Smooth muscle cell (in vitro differentiated cells): ENCODE measurements around the gene PPP2R5D. TPM values are rescaled to one million over a fixed set of nuclear protein-coding genes. Genes with fewer than 3 reads are reported as not detected.
A peak's percentile ranks its signal among the peaks of the same experiment; 100 is the strongest.

Experiments used
- DNase-seq: peaks from one replicate; lab custom pipeline; 2025; ENCODE audit not compliant: unreplicated experiment; lab: John Stamatoyannopoulos, UW
- H2AFZ ChIP-seq: fragments of 200-600 bp; sonication (generic); 2 replicates; pipeline ENCODE4 v1.6.0; 2016; ENCODE audit warnings: antibody characterized with exemption, low read depth, mild to moderate bottlenecking
- H3F3A ChIP-seq: fragments of 200-600 bp; sonication (generic); 2 replicates; pipeline ENCODE4 v1.6.0; 2017; ENCODE audit warnings: antibody characterized with exemption, low read depth
- H3K27ac ChIP-seq: fragments of 200-600 bp; sonication (generic); 2 replicates; pipeline ENCODE4 v1.5.1; 2016; ENCODE audit warnings: low read depth, mild to moderate bottlenecking
- H3K27me3 ChIP-seq: fragments of 200-600 bp; sonication (generic); 2 replicates; pipeline ENCODE4 v1.6.1; 2016; ENCODE audit warnings: low read depth, mild to moderate bottlenecking
- H3K36me3 ChIP-seq: fragments of 200-600 bp; sonication (generic); 2 replicates; pipeline ENCODE4 v1.5.1; 2016; ENCODE audit warnings: low read depth
- H3K4me1 ChIP-seq: fragments of 200-600 bp; sonication (generic); 2 replicates; pipeline ENCODE4 v1.5.1; 2016; ENCODE audit warnings: low read depth
- H3K4me2 ChIP-seq: fragments of 200-600 bp; sonication (generic); 2 replicates; pipeline ENCODE4 v1.6.0; 2016; ENCODE audit warnings: mild to moderate bottlenecking
- H3K4me3 ChIP-seq: fragments of 200-600 bp; sonication (generic); 2 replicates; pipeline ENCODE4 v1.5.1; 2016; ENCODE audit warnings: mild to moderate bottlenecking
- H3K79me2 ChIP-seq: fragments of 200-600 bp; sonication (generic); 2 replicates; pipeline ENCODE4 v1.6.0; 2016; ENCODE audit warnings: low read depth, mild to moderate bottlenecking
- H3K9ac ChIP-seq: fragments of 200-600 bp; sonication (generic); 2 replicates; pipeline ENCODE4 v1.6.0; 2016; ENCODE audit warnings: low read depth
- H3K9me3 ChIP-seq: fragments of 200-600 bp; sonication (generic); replicated peaks from 2 replicates; pipeline ENCODE4 v1.5.1; 2016; ENCODE audit warnings: low read depth
- H4K20me1 ChIP-seq: fragments of 200-600 bp; sonication (generic); 2 replicates; pipeline ENCODE4 v1.6.0; 2016; ENCODE audit warnings: low read depth
- WGBS: methylation state at CpG from one replicate; pipeline ENCODE4 v1.1.7; 2016; ENCODE audit warnings: low lambda C conversion rate; 5-methylcytosine and 5-hydroxymethylcytosine counted together
- polyA plus RNA-seq: library from polyadenylated mRNA; unstranded; fragments of >200 nt; fragmentation: Nextera tagmentation; extraction: Ambion mirVana; gene quantifications from 2 replicates; pipeline ENCODE4 v1.2.1, GENCODE V29; 2016
- total RNA-seq: library from RNA; depleted of rRNA; stranded (reverse); fragments of >200 nt; gene quantifications from 2 replicates; pipeline ENCODE4 v1.2.3, GENCODE V29; 2014
- TF ChIP-seq, protein P1 (sequence below): fragments of 200-600 bp; sonication (generic); IDR thresholded peaks from 2 replicates; pipeline ENCODE4 v1.5.1; 2017; ENCODE audit warnings: borderline replicate concordance, mild to moderate bottlenecking, antibody characterized with exemption; ENCODE audit not compliant: insufficient read depth, poor library complexity, severe bottlenecking

PPP2R5D gene
- total and polyA plus RNA-seq, 2 experiments from 2014 or later, result 46.4 to 51.3 TPM

DNA sequence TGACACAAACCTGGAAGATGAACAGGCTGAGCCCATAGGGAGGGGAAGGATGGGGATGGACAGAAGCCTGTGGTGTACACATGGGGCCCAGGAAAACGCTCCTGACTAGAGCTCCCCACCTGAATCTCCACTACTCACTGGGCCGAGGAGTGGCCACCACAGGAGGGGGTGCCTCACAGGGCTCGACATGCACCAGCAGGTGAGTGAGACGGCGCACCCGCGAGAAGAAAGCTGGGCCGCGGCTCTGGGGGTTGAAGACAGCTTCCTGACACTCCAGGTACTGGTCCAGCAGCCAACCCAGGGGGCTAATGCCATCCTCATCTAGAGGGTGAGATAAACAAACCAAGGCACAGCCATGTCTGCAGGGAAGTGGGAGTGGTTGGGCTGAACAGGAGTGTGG is 58.9 kb downstream of the PPP2R5D start:
- Histone ChIP-seq H3K4me2 (no peak overlapping the region), H2AFZ (no peak overlapping the region), H3K27ac (no peak overlapping the region), H3K27me3 (no peaks in the 10 kb centered on the region), H3K36me3 (no peaks in the 10 kb centered on the region), H3K4me1 (no peaks in the 10 kb centered on the region), H3K9me3 (no peaks in the 10 kb centered on the region), H4K20me1 (no peaks in the 10 kb centered on the region), H3K4me3 (no peak overlapping the region), H3F3A (peaks cover 3% of the 10 kb centered on the region), H3K79me2 (no peaks in the 10 kb centered on the region), H3K9ac (no peak overlapping the region)
- 96% methylated on average over 9 of the region's 9 CpGs for WGBS
- no peak for DNase-seq
- TF ChIP-seq, protein P1, sequence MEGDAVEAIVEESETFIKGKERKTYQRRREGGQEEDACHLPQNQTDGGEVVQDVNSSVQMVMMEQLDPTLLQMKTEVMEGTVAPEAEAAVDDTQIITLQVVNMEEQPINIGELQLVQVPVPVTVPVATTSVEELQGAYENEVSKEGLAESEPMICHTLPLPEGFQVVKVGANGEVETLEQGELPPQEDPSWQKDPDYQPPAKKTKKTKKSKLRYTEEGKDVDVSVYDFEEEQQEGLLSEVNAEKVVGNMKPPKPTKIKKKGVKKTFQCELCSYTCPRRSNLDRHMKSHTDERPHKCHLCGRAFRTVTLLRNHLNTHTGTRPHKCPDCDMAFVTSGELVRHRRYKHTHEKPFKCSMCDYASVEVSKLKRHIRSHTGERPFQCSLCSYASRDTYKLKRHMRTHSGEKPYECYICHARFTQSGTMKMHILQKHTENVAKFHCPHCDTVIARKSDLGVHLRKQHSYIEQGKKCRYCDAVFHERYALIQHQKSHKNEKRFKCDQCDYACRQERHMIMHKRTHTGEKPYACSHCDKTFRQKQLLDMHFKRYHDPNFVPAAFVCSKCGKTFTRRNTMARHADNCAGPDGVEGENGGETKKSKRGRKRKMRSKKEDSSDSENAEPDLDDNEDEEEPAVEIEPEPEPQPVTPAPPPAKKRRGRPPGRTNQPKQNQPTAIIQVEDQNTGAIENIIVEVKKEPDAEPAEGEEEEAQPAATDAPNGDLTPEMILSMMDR, result no peak

DNA sequence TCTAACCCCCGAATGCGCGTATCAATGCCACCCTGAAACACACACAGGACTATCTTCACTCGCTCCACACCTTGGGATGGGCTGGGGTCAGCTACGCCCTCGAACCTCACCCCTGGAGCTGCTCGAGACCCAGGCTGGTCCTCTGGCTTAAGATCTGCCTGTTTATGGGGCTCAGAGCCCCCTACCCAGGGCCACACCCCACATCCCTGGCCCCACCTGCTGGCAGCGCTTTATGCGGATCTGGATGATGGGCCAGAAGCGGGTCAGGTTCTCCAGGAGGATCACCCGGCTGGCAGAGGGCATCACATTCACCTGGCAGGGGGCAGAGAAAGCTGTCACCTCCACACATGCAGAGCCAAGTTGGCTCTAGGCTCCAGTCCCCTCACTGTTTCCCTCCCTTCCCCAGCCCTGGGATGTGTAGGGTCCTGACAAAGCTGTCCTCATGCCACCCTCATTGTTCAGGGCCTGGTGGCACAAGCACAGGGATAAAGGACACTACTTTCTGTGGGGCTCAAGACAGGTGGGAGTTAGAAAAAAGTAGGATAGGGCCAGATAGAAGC is 61.1 kb downstream of the PPP2R5D start:
- no peaks in the 10 kb centered on the region for H3K27me3 ChIP-seq
- no peak overlapping the region for H3K4me2 ChIP-seq
- H3K27ac ChIP-seq, result no peak overlapping the region
- no peak overlapping the region for H3K4me3 ChIP-seq
- no peaks in the 10 kb centered on the region for H3K36me3 ChIP-seq
- H3F3A ChIP-seq, result peaks cover 3% of the 10 kb centered on the region
- DNase-seq, result no peak
- no peak overlapping the region for H3K9ac ChIP-seq
- H3K9me3 ChIP-seq, result no peaks in the 10 kb centered on the region
- H3K79me2 ChIP-seq, result peaks cover 6% of the 10 kb centered on the region
- 99% methylated on average over 9 of the region's 11 CpGs for WGBS
- H4K20me1 ChIP-seq, result no peaks in the 10 kb centered on the region
- TF ChIP-seq, protein P1, result no peak
- no peak overlapping the region for H2AFZ ChIP-seq
- no peaks in the 10 kb centered on the region for H3K4me1 ChIP-seq

DNA sequence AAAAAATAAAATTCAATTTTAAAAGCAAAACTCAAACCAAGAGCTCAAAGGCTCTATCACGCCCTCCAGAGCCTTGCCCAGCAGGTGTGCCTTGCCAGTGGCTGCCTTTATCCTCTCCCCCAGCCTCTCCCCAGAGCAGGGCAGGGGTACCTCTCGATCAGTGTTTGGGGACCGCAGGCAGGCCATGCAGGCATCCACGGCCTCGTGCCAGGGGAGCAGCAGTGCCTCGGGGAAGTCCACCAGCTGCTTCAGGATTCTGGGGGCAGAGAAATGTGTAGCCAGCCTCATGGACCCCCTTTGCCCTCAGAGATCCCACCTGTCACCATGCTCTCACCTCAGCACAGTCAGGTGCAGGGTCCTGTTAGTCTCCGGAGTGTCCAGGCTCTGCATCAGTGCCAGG is 63.6 kb downstream of the PPP2R5D start:
- peaks cover 13% of the 10 kb centered on the region for H3K4me1 ChIP-seq
- peaks cover 30% of the 10 kb centered on the region for H3K79me2 ChIP-seq
- over 99% methylated on average over 7 of the region's 7 CpGs for WGBS
- H3K36me3 ChIP-seq, result no peaks in the 10 kb centered on the region
- no peak overlapping the region for H2AFZ ChIP-seq
- DNase-seq, result no peak
- no peak overlapping the region for H3K4me3 ChIP-seq
- H3K9ac ChIP-seq, result no peak overlapping the region
- no peaks in the 10 kb centered on the region for H3K27me3 ChIP-seq
- H3K4me2 ChIP-seq, result no peak overlapping the region
- H3K9me3 ChIP-seq, result no peaks in the 10 kb centered on the region
- H3F3A ChIP-seq, result no peaks in the 10 kb centered on the region
- TF ChIP-seq, protein P1, result no peak
- no peak overlapping the region for H3K27ac ChIP-seq
- H4K20me1 ChIP-seq, result no peaks in the 10 kb centered on the region

DNA sequence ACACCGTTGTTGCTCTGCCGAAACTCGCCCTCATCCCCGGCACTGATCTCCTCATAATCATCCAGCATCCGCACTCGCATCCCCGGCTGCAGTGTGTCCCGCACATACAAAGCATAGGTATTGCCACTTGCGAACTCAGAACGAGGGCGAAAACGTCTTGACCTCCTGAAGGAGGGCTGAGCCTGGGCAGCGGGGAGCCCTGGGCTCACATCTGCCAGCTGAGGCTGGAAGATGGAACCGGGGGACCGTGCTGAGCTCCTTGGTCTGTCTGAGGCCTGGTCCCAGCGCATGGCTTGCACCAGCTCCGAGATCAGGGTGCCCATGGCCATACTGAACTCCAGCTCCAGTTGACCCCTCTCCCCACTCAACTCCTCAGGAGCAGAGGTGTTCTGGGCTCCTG is 66.6 kb downstream of the PPP2R5D start:
- Histone ChIP-seq H3K4me3 (no peak overlapping the region), H3K36me3 (no peaks in the 10 kb centered on the region), H3K4me1 (peaks cover 13% of the 10 kb centered on the region), H2AFZ (no peak overlapping the region), H3K9ac (peak overlapping the region; percentile 30), H3K27me3 (no peaks in the 10 kb centered on the region), H3K4me2 (peak overlapping the region; percentile 97), H3K9me3 (no peaks in the 10 kb centered on the region), H3F3A (peaks cover 2% of the 10 kb centered on the region), H4K20me1 (no peaks in the 10 kb centered on the region), H3K79me2 (peaks cover 36% of the 10 kb centered on the region), H3K27ac (no peak overlapping the region)
- no peak for DNase-seq
- WGBS, result 97% methylated on average over 17 of the region's 17 CpGs
- TF ChIP-seq, protein P1, result no peak
